Measurements from ENCODE around the gene PROS1.

PROS1 gene

GRCh38 chr3:93981649-93982048, 8.0 kb upstream of the PROS1 start (continued):
- peak; percentile 55; the same call in 1 of the 2 replicates for TF ChIP-seq ZBTB17 (tag by site-specific recombination; IDR thresholded peaks at IDR 0.05)
- TF ChIP-seq ZXDB (tag by site-specific recombination; IDR thresholded peaks at IDR 0.05): peak; percentile 31; the same call in 1 of the 2 replicates
- no peak for TF ChIP-seq ZBTB49 (tag by site-specific recombination; IDR thresholded peaks at IDR 0.05; ENCODE audit: low read depth)

- POLR2A ChIA-PET: interaction anchor here (0.7 to 2.5 kb wide), 3 partner anchors 9 to 82 kb away, joined by 5 to 9 read pairs (median 9); partner anchors contain the start of genes DHFR2 and NSUN3
- Histone ChIP-seq H3K27ac (ENCODE audit: extremely low read depth, low read depth, low read length) (peak within 1 kb of the TSS; percentile 51), H3K4me3 (ENCODE audit: low read depth, low read length) (peak within 1 kb of the TSS; percentile 92), H3K36me3 (ENCODE audit: control insufficient read depth in 2 of 2, insufficient read depth in 1 of 2, low read length in 2 of 2) (no peaks in the 10 kb centered on the region), H3K4me1 (ENCODE audit: control insufficient read depth, insufficient read depth, low read length) (peaks cover 4% of the 10 kb centered on the region; the same call in 1 of the 2 replicates), H3K9me3 (ENCODE audit: control insufficient read depth, insufficient read depth, low read depth, low read length) (no peaks in the 10 kb centered on the region)
- CTCF ChIA-PET: interaction anchor here (1.0 kb wide), 1 partner anchor 138 kb away, joined by 3 read pairs; no protein-coding TSS in a partner anchor
- no peak for TF ChIP-seq EGR2 (tag by site-specific recombination; IDR thresholded peaks at IDR 0.05; ENCODE audit: low read depth)
- peak; percentile 43; the same call in 1 of the 2 replicates for TF ChIP-seq GLIS1 (tag by site-specific recombination; IDR thresholded peaks at IDR 0.05)
- TF ChIP-seq SP3 (tag by site-specific recombination; IDR thresholded peaks at IDR 0.05): peak; percentile 74
- 0 out of 2 replicates have a peak, but pooled peaks have one; percentile 16 for TF ChIP-seq ZNF561 (tag by site-specific recombination; IDR thresholded peaks at IDR 0.05; ENCODE audit: borderline replicate concordance)
- 0 out of 2 replicates have a peak, but pooled peaks have one; percentile 20 for TF ChIP-seq ZNF692 (tag by site-specific recombination; IDR thresholded peaks at IDR 0.05)
- peak; percentile 61 for TF ChIP-seq ZNF629 (tag by site-specific recombination; IDR thresholded peaks at IDR 0.05)
- TF ChIP-seq REPIN1 (tag by site-specific recombination; IDR thresholded peaks at IDR 0.05; ENCODE audit: low read depth): no peak
- TF ChIP-seq ZSCAN30 (tag by site-specific recombination; IDR thresholded peaks at IDR 0.05): 0 out of 2 replicates have a peak, but pooled peaks have one; percentile 8
- no peak for TF ChIP-seq ZNF24 (tag by site-specific recombination; IDR thresholded peaks at IDR 0.05)
- peak; percentile 94; the same call in 1 of the 2 replicates for TF ChIP-seq ZNF184 (tag by site-specific recombination; IDR thresholded peaks at IDR 0.05)
- TF ChIP-seq GLIS2 (tag by site-specific recombination; IDR thresholded peaks at IDR 0.05): peak; percentile 30; the same call in 1 of the 2 replicates
- peak; percentile 92 for TF ChIP-seq ZNF341 (tag by site-specific recombination; IDR thresholded peaks at IDR 0.05; ENCODE audit: low read depth)
- no peak for TF ChIP-seq ZNF266 (tag by site-specific recombination; IDR thresholded peaks at IDR 0.05; ENCODE audit: low read depth)
- no peak for TF ChIP-seq ZNF768 (tag by site-specific recombination; IDR thresholded peaks at IDR 0.05)
- peak; percentile 35; the same call in 1 of the 2 replicates for TF ChIP-seq ZNF600 (tag by site-specific recombination; IDR thresholded peaks at IDR 0.05)
- TF ChIP-seq, protein P1, sequence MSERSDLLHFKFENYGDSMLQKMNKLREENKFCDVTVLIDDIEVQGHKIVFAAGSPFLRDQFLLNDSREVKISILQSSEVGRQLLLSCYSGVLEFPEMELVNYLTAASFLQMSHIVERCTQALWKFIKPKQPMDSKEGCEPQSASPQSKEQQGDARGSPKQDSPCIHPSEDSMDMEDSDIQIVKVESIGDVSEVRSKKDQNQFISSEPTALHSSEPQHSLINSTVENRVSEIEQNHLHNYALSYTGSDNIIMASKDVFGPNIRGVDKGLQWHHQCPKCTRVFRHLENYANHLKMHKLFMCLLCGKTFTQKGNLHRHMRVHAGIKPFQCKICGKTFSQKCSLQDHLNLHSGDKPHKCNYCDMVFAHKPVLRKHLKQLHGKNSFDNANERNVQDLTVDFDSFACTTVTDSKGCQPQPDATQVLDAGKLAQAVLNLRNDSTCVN (tag by site-specific recombination; optimal IDR thresholded peaks at IDR 0.05): peak; percentile 45
- TF ChIP-seq ZBTB49 (tag by site-specific recombination; IDR thresholded peaks at IDR 0.05; ENCODE audit: low read depth): no peak
- no peak for TF ChIP-seq PRDM6 (tag by site-specific recombination; IDR thresholded peaks at IDR 0.05)
- TF ChIP-seq ZBTB17 (tag by site-specific recombination; IDR thresholded peaks at IDR 0.05): 0 out of 2 replicates have a peak, but pooled peaks have one; percentile 46
- peak; percentile 79 for TF ChIP-seq ZXDB (tag by site-specific recombination; IDR thresholded peaks at IDR 0.05)
- TF ChIP-seq SP2 (tag by site-specific recombination; IDR thresholded peaks at IDR 0.05): peak; percentile 94
- TF ChIP-seq, protein P2, sequence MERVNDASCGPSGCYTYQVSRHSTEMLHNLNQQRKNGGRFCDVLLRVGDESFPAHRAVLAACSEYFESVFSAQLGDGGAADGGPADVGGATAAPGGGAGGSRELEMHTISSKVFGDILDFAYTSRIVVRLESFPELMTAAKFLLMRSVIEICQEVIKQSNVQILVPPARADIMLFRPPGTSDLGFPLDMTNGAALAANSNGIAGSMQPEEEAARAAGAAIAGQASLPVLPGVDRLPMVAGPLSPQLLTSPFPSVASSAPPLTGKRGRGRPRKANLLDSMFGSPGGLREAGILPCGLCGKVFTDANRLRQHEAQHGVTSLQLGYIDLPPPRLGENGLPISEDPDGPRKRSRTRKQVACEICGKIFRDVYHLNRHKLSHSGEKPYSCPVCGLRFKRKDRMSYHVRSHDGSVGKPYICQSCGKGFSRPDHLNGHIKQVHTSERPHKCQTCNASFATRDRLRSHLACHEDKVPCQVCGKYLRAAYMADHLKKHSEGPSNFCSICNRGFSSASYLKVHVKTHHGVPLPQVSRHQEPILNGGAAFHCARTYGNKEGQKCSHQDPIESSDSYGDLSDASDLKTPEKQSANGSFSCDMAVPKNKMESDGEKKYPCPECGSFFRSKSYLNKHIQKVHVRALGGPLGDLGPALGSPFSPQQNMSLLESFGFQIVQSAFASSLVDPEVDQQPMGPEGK (tag by site-specific recombination; IDR thresholded peaks at IDR 0.05): peak; percentile 70
Observed at GRCh38 chr3:93979850-93980676, 6.4 kb upstream of the PROS1 start, which contains the start of gene ARL13B. Gene ARL13B, plus strand, starts transcription at chr3:93980155. Its CDS starts 269 bp downstream, at chr3:93980424.
